PC-9 (cell line): ENCODE results near the gene RNF10. TPM values are rescaled to one million over a fixed set of nuclear protein-coding genes. Genes with fewer than 3 reads are reported as not detected.
"Not testable (repeated sequence)": the region's sequence is repeated elsewhere in the genome, so short reads cannot be mapped to it uniquely, and the experiment has no call there.

ENCODE experiments used
- BruUV-seq: library from RNA; stranded (reverse); fragments of 400-500 nt; replicated peaks from 2 replicates; lab custom pipeline; 2021; lab: Mats Ljungman, UMichigan
- CTCF ChIA-PET: fragments of 300-600 bp; sonication (Branson Sonifier 250); formaldehyde crosslinking; loops from one replicate; lab custom pipeline; 2022; ENCODE audit warnings: antibody characterized with exemption; lab: Charles Lee
- POLR2A ChIA-PET: fragments of 300-600 bp; sonication (Branson Sonifier 250); formaldehyde crosslinking; loops from one replicate; lab custom pipeline; 2022; ENCODE audit warnings: antibody characterized with exemption; ENCODE audit not compliant: unreplicated experiment; lab: Charles Lee
- DNase-seq, 2 experiments: peaks; one replicate each; pipeline versions ENCODE4 v3.0.0 to v3.0.0-alpha.2; 2015 to 2022; ENCODE audit warnings: mixed read lengths in 1 of 2
- H2AFZ ChIP-seq: fragments of 200-600 bp; sonication (generic); 2 replicates; pipeline ENCODE4 v1.8.1; 2017; ENCODE audit warnings: antibody characterized with exemption
- H3F3A ChIP-seq: fragments of 200-600 bp; sonication (generic); 2 replicates; pipeline ENCODE4 v1.8.1; 2017; ENCODE audit warnings: antibody characterized with exemption, mild to moderate bottlenecking, low read depth; ENCODE audit not compliant: insufficient read depth
- H3K27ac ChIP-seq: fragments of 200-600 bp; sonication (generic); 2 replicates; pipeline ENCODE4 v1.6.1; 2016; ENCODE audit warnings: mixed run types
- H3K27me3 ChIP-seq: fragments of 200-600 bp; sonication (generic); 2 replicates; pipeline ENCODE4 v1.6.1; 2016; ENCODE audit warnings: low read depth, mixed run types; ENCODE audit not compliant: insufficient read depth
- H3K36me3 ChIP-seq: fragments of 200-600 bp; sonication (generic); 2 replicates; pipeline ENCODE4 v1.6.1; 2016; ENCODE audit warnings: low read depth, mixed run types
- H3K4me1 ChIP-seq: fragments of 200-600 bp; sonication (generic); replicated peaks from 2 replicates; pipeline ENCODE4 v1.6.1; 2016; ENCODE audit warnings: mixed run types; ENCODE audit not compliant: insufficient read depth
- H3K4me2 ChIP-seq: fragments of 200-600 bp; sonication (generic); 2 replicates; pipeline ENCODE4 v1.6.1; 2017; ENCODE audit warnings: mixed run types
- H3K4me3 ChIP-seq: fragments of 200-600 bp; sonication (generic); 2 replicates; pipeline ENCODE4 v1.6.1; 2016; ENCODE audit warnings: mixed run types
- H3K79me2 ChIP-seq: fragments of 200-600 bp; sonication (generic); 2 replicates; pipeline ENCODE4 v1.6.1; 2017; ENCODE audit warnings: low read depth, mixed run types
- H3K9me2 ChIP-seq: fragments of 200-600 bp; sonication (generic); 2 replicates; pipeline ENCODE4 v1.8.1; 2017; ENCODE audit warnings: mild to moderate bottlenecking; ENCODE audit not compliant: insufficient read depth
- H3K9me3 ChIP-seq: fragments of 200-600 bp; sonication (generic); 2 replicates; pipeline ENCODE4 v1.8.1; 2016; ENCODE audit warnings: low read depth; ENCODE audit not compliant: insufficient read depth
- H4K20me1 ChIP-seq: fragments of 200-600 bp; sonication (generic); 2 replicates; pipeline ENCODE4 v1.8.1; 2017; ENCODE audit not compliant: insufficient read depth
- CTCF ChIP-seq: fragments of 200-600 bp; sonication (generic); conservative IDR thresholded peaks from 2 replicates; pipeline ENCODE4 v1.6.1; 2017; ENCODE audit warnings: mixed run types, antibody characterized with exemption, mild to moderate bottlenecking, moderate library complexity
- EZH2 ChIP-seq: fragments of 200-600 bp; sonication (generic); IDR thresholded peaks from 2 replicates; pipeline ENCODE4 v1.8.0; 2017; ENCODE audit warnings: antibody characterized with exemption, low read depth
- intact Hi-C: fragments of 100-400 bp; cut with micrococcal nuclease; formaldehyde crosslinking; loops from one replicate; pipeline ENCODE4 v1.10.0; 2022; ENCODE audit not compliant: unreplicated experiment
- total RNA-seq: library from RNA; stranded (reverse); gene quantifications from 2 replicates; pipeline ENCODE4 v1.2.3, GENCODE V29; 2021

The RNF10 gene
- total RNA-seq, 1 experiment from 2014 or later = 196 TPM

- no peak for DNase-seq
- Histone ChIP-seq H3K4me1 (no peaks in the 10 kb centered on the region), H3K9me2 (no peaks in the 10 kb centered on the region), H3K4me3 (no peak overlapping the region), H3K36me3 (no peaks in the 10 kb centered on the region), H3K9me3 (no peaks in the 10 kb centered on the region), H2AFZ (no peak overlapping the region), H3K79me2 (no peaks in the 10 kb centered on the region), H3K27me3 (no peaks in the 10 kb centered on the region), H3K27ac (no peak overlapping the region), H3K4me2 (no peak overlapping the region), H4K20me1 (no peaks in the 10 kb centered on the region), H3F3A (no peaks in the 10 kb centered on the region)
- intact Hi-C loops = no loop called here
- POLR2A ChIA-PET = no interaction called here
- TF ChIP-seq CTCF = no peak
- TF ChIP-seq EZH2 = no peak
- CTCF ChIA-PET = no interaction called here
- BruUV-seq = no TSS peak
Observed at GRCh38 chr12:120610560-120610959, 76.4 kb downstream of the RNF10 start.

- CTCF ChIA-PET, DNase-seq, H3K27ac ChIP-seq, H3K9me3 ChIP-seq, H3K79me2 ChIP-seq, H3K36me3 ChIP-seq, POLR2A ChIA-PET, BruUV-seq, H3K4me2 ChIP-seq, H3K4me1 ChIP-seq, H4K20me1 ChIP-seq, H2AFZ ChIP-seq, H3K4me3 ChIP-seq, H3K27me3 ChIP-seq, H3F3A ChIP-seq, intact Hi-C loops, H3K9me2 ChIP-seq: not testable (repeated sequence)
Observed at GRCh38 chr12:120611534-120611933, 77.4 kb downstream of the RNF10 start.

- Histone ChIP-seq H3F3A (no peaks in the 10 kb centered on the region), H2AFZ (no peak overlapping the region), H3K4me2 (no peak overlapping the region), H3K27me3 (no peaks in the 10 kb centered on the region), H3K9me2 (no peaks in the 10 kb centered on the region), H3K27ac (no peak overlapping the region), H3K4me3 (no peak overlapping the region), H3K36me3 (no peaks in the 10 kb centered on the region), H4K20me1 (no peaks in the 10 kb centered on the region), H3K79me2 (no peaks in the 10 kb centered on the region), H3K9me3 (no peaks in the 10 kb centered on the region), H3K4me1 (peaks cover 4% of the 10 kb centered on the region)
- ChIA-PET CTCF (no interaction called here), POLR2A (no interaction called here)
- DNase-seq = no peak
- BruUV-seq = no TSS peak
- intact Hi-C loops = no loop called here
- TF ChIP-seq EZH2 (no peak), CTCF (no peak)
Observed at GRCh38 chr12:120614848-120615247, 80.7 kb downstream of the RNF10 start.

GRCh38 chr12:120617193-120617592 is 83.0 kb downstream of the RNF10 start:
- H3K4me3 ChIP-seq, BruUV-seq, DNase-seq, H3K79me2 ChIP-seq, intact Hi-C loops, H3K27me3 ChIP-seq, H3K9me3 ChIP-seq, H2AFZ ChIP-seq, H3K36me3 ChIP-seq, H3K9me2 ChIP-seq, H3K27ac ChIP-seq, CTCF ChIA-PET, H4K20me1 ChIP-seq, POLR2A ChIA-PET, H3K4me2 ChIP-seq: not testable (repeated sequence)
- H3F3A ChIP-seq = peaks cover 13% of the 10 kb centered on the region; the same call in 1 of the 2 replicates
- H3K4me1 ChIP-seq = peaks cover 21% of the 10 kb centered on the region

- BruUV-seq, H3K79me2 ChIP-seq, H3K27me3 ChIP-seq, H3K4me2 ChIP-seq, H3K9me2 ChIP-seq, H4K20me1 ChIP-seq, H3K4me3 ChIP-seq, DNase-seq, H2AFZ ChIP-seq, H3K36me3 ChIP-seq, POLR2A ChIA-PET, CTCF ChIA-PET, H3K27ac ChIP-seq, H3K9me3 ChIP-seq, intact Hi-C loops: not testable (repeated sequence)
- H3K4me1 ChIP-seq = peaks cover 21% of the 10 kb centered on the region
- H3F3A ChIP-seq = peaks cover 13% of the 10 kb centered on the region; the same call in 1 of the 2 replicates
Observed at GRCh38 chr12:120617767-120618166, 83.6 kb downstream of the RNF10 start.
